ENCODE measurements around the gene APLF.

The APLF gene

GRCh38 chr2:68560545-68560944 lies 93.2 kb downstream of the APLF start:
- TF ChIP-seq REST (IDR thresholded peaks at IDR 0.05; ENCODE audit: insufficient read depth in 1 of 2, low read depth in 2 of 2, low read length in 2 of 2) (no peak), SIN3A (IDR thresholded peaks at IDR 0.05; ENCODE audit: borderline replicate concordance, insufficient read depth, low read length) (no peak), TAF1 (IDR thresholded peaks at IDR 0.05; ENCODE audit: borderline replicate concordance, insufficient read depth, low read length) (no peak), FOXP2 (optimal IDR thresholded peaks at IDR 0.05; ENCODE audit: borderline replicate concordance, extremely low read depth, extremely low read length, insufficient read depth) (no peak), POLR2AphosphoS5 (IDR thresholded peaks at IDR 0.05; ENCODE audit: low read depth, low read length) (no peak)

- no peak for TF ChIP-seq TAF1 (IDR thresholded peaks at IDR 0.05; ENCODE audit: borderline replicate concordance, insufficient read depth, low read length)
These were observed 94.0 kb downstream of the APLF start for GRCh38 chr2:68561372-68561771.

- TF ChIP-seq TAF1 (IDR thresholded peaks at IDR 0.05; ENCODE audit: borderline replicate concordance, insufficient read depth, low read length) (no peak), POLR2AphosphoS5 (IDR thresholded peaks at IDR 0.05; ENCODE audit: low read depth, low read length) (no peak), FOXP2 (optimal IDR thresholded peaks at IDR 0.05; ENCODE audit: borderline replicate concordance, extremely low read depth, extremely low read length, insufficient read depth) (no peak), REST (IDR thresholded peaks at IDR 0.05; ENCODE audit: insufficient read depth in 1 of 2, low read depth in 2 of 2, low read length in 2 of 2) (no peak), SIN3A (IDR thresholded peaks at IDR 0.05; ENCODE audit: borderline replicate concordance, insufficient read depth, low read length) (no peak)
These were observed 95.5 kb downstream of the APLF start for GRCh38 chr2:68562934-68563333.

- TF ChIP-seq FOXP2 (optimal IDR thresholded peaks at IDR 0.05; ENCODE audit: borderline replicate concordance, extremely low read depth, extremely low read length, insufficient read depth) (no peak), REST (IDR thresholded peaks at IDR 0.05; ENCODE audit: insufficient read depth in 1 of 2, low read depth in 2 of 2, low read length in 2 of 2) (no peak), POLR2AphosphoS5 (IDR thresholded peaks at IDR 0.05; ENCODE audit: low read depth, low read length) (no peak), TAF1 (IDR thresholded peaks at IDR 0.05; ENCODE audit: borderline replicate concordance, insufficient read depth, low read length) (no peak), SIN3A (IDR thresholded peaks at IDR 0.05; ENCODE audit: borderline replicate concordance, insufficient read depth, low read length) (no peak)
These were observed 97.0 kb downstream of the APLF start for GRCh38 chr2:68564426-68564825.

- TF ChIP-seq FOXP2 (optimal IDR thresholded peaks at IDR 0.05; ENCODE audit: borderline replicate concordance, extremely low read depth, extremely low read length, insufficient read depth): no peak
- no peak for TF ChIP-seq SIN3A (IDR thresholded peaks at IDR 0.05; ENCODE audit: borderline replicate concordance, insufficient read depth, low read length)
- no peak for TF ChIP-seq REST (IDR thresholded peaks at IDR 0.05; ENCODE audit: insufficient read depth in 1 of 2, low read depth in 2 of 2, low read length in 2 of 2)
- TF ChIP-seq TAF1 (IDR thresholded peaks at IDR 0.05; ENCODE audit: borderline replicate concordance, insufficient read depth, low read length): no peak
- no peak for TF ChIP-seq POLR2AphosphoS5 (IDR thresholded peaks at IDR 0.05; ENCODE audit: low read depth, low read length)
These were observed 97.9 kb downstream of the APLF start for GRCh38 chr2:68565273-68565672.

All from PFSK-1 (cell line).